ENCODE data around the gene KRTAP3-1. TPM values are rescaled to one million over a fixed set of nuclear protein-coding genes. Genes with fewer than 3 reads are reported as not detected.

Gene KRTAP3-1
- not detected in 2 replicates for total RNA-seq

GRCh38 chr17:41008811-41009210, at the start of gene KRTAP3-1:
Gene KRTAP3-1, minus strand, starts transcription at chr17:41009128. Its CDS starts 54 bp downstream, at chr17:41009074.

GRCh38 chr17:41055130-41055529, 46.2 kb upstream of the KRTAP3-1 start, which contains the start of gene KRTAP2-2:
Gene KRTAP2-2, minus strand, starts transcription at chr17:41055230. Its CDS starts 19 bp downstream, at chr17:41055211.

GRCh38 chr17:41046735-41047465, 38.0 kb upstream of the KRTAP3-1 start, which contains the start of gene KRTAP2-1:
Gene KRTAP2-1, minus strand, starts transcription at chr17:41047316. Its CDS starts 49 bp downstream, at chr17:41047267.

GRCh38 chr17:41040783-41041571, 32.0 kb upstream of the KRTAP3-1 start, which contains the start of gene KRTAP1-1:
Gene KRTAP1-1, minus strand, starts transcription at chr17:41041450. Its CDS starts 53 bp downstream, at chr17:41041397.

GRCh38 chr17:41034346-41034935, 25.5 kb upstream of the KRTAP3-1 start, which contains the start of gene KRTAP1-3:
Gene KRTAP1-3, minus strand, starts transcription at chr17:41034874. Its CDS starts 53 bp downstream, at chr17:41034821.

GRCh38 chr17:41029633-41030245, 20.8 kb upstream of the KRTAP3-1 start, which contains the start of gene KRTAP1-4:
Gene KRTAP1-4, minus strand, starts transcription at chr17:41030195. Its CDS starts 117 bp downstream, at chr17:41030078.

GRCh38 chr17:41026715-41027471, 18.0 kb upstream of the KRTAP3-1 start, which contains the start of gene KRTAP1-5:
Gene KRTAP1-5, minus strand, starts transcription at chr17:41027208. Its CDS starts 53 bp downstream, at chr17:41027155.

GRCh38 chr17:40999563-40999962, 9.4 kb downstream of the KRTAP3-1 start, which contains the start of gene KRTAP3-2:
Gene KRTAP3-2, minus strand, starts transcription at chr17:40999906. Its CDS starts 53 bp downstream, at chr17:40999853.

GRCh38 chr17:40993839-40994238, 15.1 kb downstream of the KRTAP3-1 start, which contains the start of gene KRTAP3-3:
Gene KRTAP3-3, minus strand, starts transcription at chr17:40994164. Its CDS starts 67 bp downstream, at chr17:40994097.

GRCh38 chr17:40984226-40984625, 24.7 kb downstream of the KRTAP3-1 start, which contains the start of gene KRT40:
Gene KRT40, minus strand, starts transcription at chr17:40984326. Its CDS starts 53 bp downstream, at chr17:40984273.

GRCh38 chr17:40966848-40967247, 42.1 kb downstream of the KRTAP3-1 start, which contains the start of gene KRT39:
Gene KRT39, minus strand, starts transcription at chr17:40966948. Its CDS starts 92 bp downstream, at chr17:40966856.

Small RNA genes within 50 kb of the gene (small RNA-seq; reads per million reads assigned to genes)
- not detected for gene KRTAP3-4P

Other genes starting within 250 kb of the KRTAP3-1 start
- gene KRT26, start 236.9 kb downstream of the KRTAP3-1 start, total RNA-seq = not detected in 2 replicates
- not detected in 2 replicates for gene KRT27, start 226.6 kb downstream of the KRTAP3-1 start, total RNA-seq
- gene KRT28, start 209.2 kb downstream of the KRTAP3-1 start, total RNA-seq = not detected in 2 replicates
- 0.37 and 2.2 TPM in 2 replicates for gene KRT10, start 186.5 kb downstream of the KRTAP3-1 start, total RNA-seq
- gene KRT12, start 141.9 kb downstream of the KRTAP3-1 start, total RNA-seq = not detected in 2 replicates
- gene KRT20, start 123.9 kb downstream of the KRTAP3-1 start, total RNA-seq = not detected in 2 replicates
- not detected in 2 replicates for gene KRT23, start 71.5 kb downstream of the KRTAP3-1 start, total RNA-seq
- gene KRT39, start 42.2 kb downstream of the KRTAP3-1 start, total RNA-seq = not detected in 2 replicates
- not detected in 2 replicates for gene KRT40, start 24.8 kb downstream of the KRTAP3-1 start, total RNA-seq
- not detected in 2 replicates for gene KRTAP3-3, start 15.0 kb downstream of the KRTAP3-1 start, total RNA-seq
- gene KRTAP3-2, start 9.2 kb downstream of the KRTAP3-1 start, total RNA-seq = not detected in 2 replicates
- gene KRTAP1-5, start 18.1 kb upstream of the KRTAP3-1 start, total RNA-seq = 1.1 and 1.6 TPM in 2 replicates
- gene KRTAP1-4, start 21.1 kb upstream of the KRTAP3-1 start, total RNA-seq = not detected in 2 replicates
- gene KRTAP1-3, start 25.7 kb upstream of the KRTAP3-1 start, total RNA-seq = not detected in 2 replicates
- gene KRTAP1-1, start 32.3 kb upstream of the KRTAP3-1 start, total RNA-seq = not detected in 2 replicates
- gene KRTAP2-1, start 38.2 kb upstream of the KRTAP3-1 start, total RNA-seq = not detected in 2 replicates
- not detected in 2 replicates for gene KRTAP2-2, start 46.1 kb upstream of the KRTAP3-1 start, total RNA-seq
- gene KRTAP2-3, start 51.0 kb upstream of the KRTAP3-1 start, total RNA-seq = not detected in 2 replicates
- not detected in 2 replicates for gene KRTAP2-4, start 56.8 kb upstream of the KRTAP3-1 start, total RNA-seq
- not detected in 2 replicates for gene KRTAP4-7, start 75.0 kb upstream of the KRTAP3-1 start, total RNA-seq
- not detected in 2 replicates for gene KRTAP4-8, start 89.0 kb upstream of the KRTAP3-1 start, total RNA-seq
- not detected in 2 replicates for gene KRTAP4-16, start 93.1 kb upstream of the KRTAP3-1 start, total RNA-seq
- gene KRTAP4-9, start 96.3 kb upstream of the KRTAP3-1 start, total RNA-seq = not detected in 2 replicates
- gene KRTAP4-11, start 109.2 kb upstream of the KRTAP3-1 start, total RNA-seq = not detected in 2 replicates
- not detected in 2 replicates for gene KRTAP4-12, start 115.1 kb upstream of the KRTAP3-1 start, total RNA-seq
- not detected in 2 replicates for gene KRTAP4-6, start 131.4 kb upstream of the KRTAP3-1 start, total RNA-seq
- not detected in 2 replicates for gene KRTAP4-5, start 140.7 kb upstream of the KRTAP3-1 start, total RNA-seq
- not detected in 2 replicates for gene KRTAP4-4, start 151.6 kb upstream of the KRTAP3-1 start, total RNA-seq
- gene KRTAP4-3, start 159.1 kb upstream of the KRTAP3-1 start, total RNA-seq = not detected in 2 replicates
- gene KRTAP4-2, start 169.1 kb upstream of the KRTAP3-1 start, total RNA-seq = not detected in 2 replicates
- gene KRTAP4-1, start 175.8 kb upstream of the KRTAP3-1 start, total RNA-seq = not detected in 2 replicates
- gene KRTAP9-1, start 180.8 kb upstream of the KRTAP3-1 start, total RNA-seq = not detected in 2 replicates
- not detected in 2 replicates for gene KRTAP9-2, start 217.5 kb upstream of the KRTAP3-1 start, total RNA-seq
- gene KRTAP9-3, start 223.3 kb upstream of the KRTAP3-1 start, total RNA-seq = not detected in 2 replicates
- gene KRTAP9-8, start 228.9 kb upstream of the KRTAP3-1 start, total RNA-seq = not detected in 2 replicates
- not detected in 2 replicates for gene KRTAP9-4, start 240.6 kb upstream of the KRTAP3-1 start, total RNA-seq
- gene KRTAP9-9, start 246.3 kb upstream of the KRTAP3-1 start, total RNA-seq = not detected in 2 replicates

Data from subcutaneous preadipocyte (primary cell).